HEK293 (cell line): ENCODE measurements around the gene MARVELD1.

ENCODE experiments used
- HOXA7 ChIP-seq: sonication (generic); formaldehyde crosslinking; IDR thresholded peaks from 2 replicates; pipeline ENCODE4 v1.8.1; 2022; ENCODE audit warnings: missing genetic modification reagents, borderline replicate concordance
- KLF7 ChIP-seq: fragments of 450-650 bp; formaldehyde crosslinking; IDR thresholded peaks from 2 replicates; pipeline ENCODE4 v1.5.1; 2016; ENCODE audit warnings: missing biosample characterization, missing genetic modification characterization, borderline replicate concordance
- ZNF292 ChIP-seq: fragments of 450-650 bp; formaldehyde crosslinking; IDR thresholded peaks from 2 replicates; pipeline ENCODE4 v1.5.1; 2016; ENCODE audit warnings: low read depth, missing biosample characterization, missing genetic modification characterization, borderline replicate concordance
- ZNF324 ChIP-seq: fragments of 450-650 bp; formaldehyde crosslinking; IDR thresholded peaks from 2 replicates; pipeline ENCODE4 v1.5.1; 2016; ENCODE audit warnings: missing biosample characterization, missing genetic modification characterization
- ZNF501 ChIP-seq: fragments of 450-650 bp; formaldehyde crosslinking; IDR thresholded peaks from 2 replicates; pipeline ENCODE4 v1.5.1; 2016; ENCODE audit warnings: missing biosample characterization, missing genetic modification characterization
- ZNF514 ChIP-seq: fragments of 450-650 bp; formaldehyde crosslinking; IDR thresholded peaks from 2 replicates; pipeline ENCODE4 v1.5.1; 2016; ENCODE audit warnings: missing biosample characterization, missing genetic modification characterization
- ZNF785 ChIP-seq: fragments of 450-650 bp; formaldehyde crosslinking; IDR thresholded peaks from 2 replicates; pipeline ENCODE4 v1.5.1; 2016; ENCODE audit warnings: missing biosample characterization, missing genetic modification characterization
- ZNF843 ChIP-seq: fragments of 450-650 bp; formaldehyde crosslinking; IDR thresholded peaks from 2 replicates; pipeline ENCODE4 v1.5.1; 2016; ENCODE audit warnings: missing biosample characterization, missing genetic modification characterization
- TF ChIP-seq, protein P1 (sequence below): fragments of 450-650 bp; formaldehyde crosslinking; IDR thresholded peaks from 2 replicates; pipeline ENCODE4 v1.5.1; 2016; ENCODE audit warnings: missing biosample characterization, missing genetic modification characterization
- TF ChIP-seq, protein P2 (sequence below): fragments of 450-650 bp; formaldehyde crosslinking; IDR thresholded peaks from 2 replicates; pipeline ENCODE4; 2016; ENCODE audit warnings: missing biosample characterization, missing genetic modification characterization
- TF ChIP-seq, protein P3 (sequence below): fragments of 450-650 bp; IDR thresholded peaks from 2 replicates; pipeline ENCODE4 v1.5.1; 2018; ENCODE audit warnings: missing biosample characterization, mild to moderate bottlenecking, missing genetic modification characterization
- TF ChIP-seq, protein P4 (sequence below): fragments of 450-650 bp; formaldehyde crosslinking; IDR thresholded peaks from 2 replicates; pipeline ENCODE4 v1.5.1; 2016; ENCODE audit warnings: missing biosample characterization, missing genetic modification characterization, borderline replicate concordance
- TF ChIP-seq, protein P5 (sequence below): fragments of 450-650 bp; formaldehyde crosslinking; IDR thresholded peaks from 2 replicates; pipeline ENCODE4 v1.5.1; 2016; ENCODE audit warnings: missing biosample characterization, missing genetic modification characterization

DNA sequence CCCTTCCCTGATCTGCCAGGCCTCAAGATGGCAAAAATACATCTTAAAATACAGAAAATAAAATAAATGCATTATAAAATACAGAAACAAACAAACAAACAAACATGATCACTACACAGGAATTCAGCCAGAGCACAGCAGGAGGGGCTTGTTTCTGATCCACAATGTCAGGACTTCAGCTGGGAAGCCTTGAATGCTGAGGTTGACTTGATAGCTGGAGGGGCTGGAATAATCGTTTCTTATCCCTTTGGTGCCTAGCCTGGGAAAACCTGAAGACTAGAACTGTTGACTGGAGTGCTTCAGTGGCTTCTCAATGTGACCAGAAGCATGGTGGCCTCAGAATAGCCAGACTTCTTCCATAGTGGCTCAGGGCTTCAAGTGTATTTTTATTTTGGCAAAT, 9.2 kb upstream of the MARVELD1 start:
- TF ChIP-seq ZNF324 (no peak), ZNF785 (tag by site-specific recombination) (no peak), ZNF843 (no peak), KLF7 (tag by site-specific recombination) (no peak), ZNF292 (no peak), ZNF501 (tag by site-specific recombination) (no peak), ZNF514 (tag by site-specific recombination) (no peak), HOXA7 (CRISPR knock-in tag) (no peak)
- TF ChIP-seq, protein P1, sequence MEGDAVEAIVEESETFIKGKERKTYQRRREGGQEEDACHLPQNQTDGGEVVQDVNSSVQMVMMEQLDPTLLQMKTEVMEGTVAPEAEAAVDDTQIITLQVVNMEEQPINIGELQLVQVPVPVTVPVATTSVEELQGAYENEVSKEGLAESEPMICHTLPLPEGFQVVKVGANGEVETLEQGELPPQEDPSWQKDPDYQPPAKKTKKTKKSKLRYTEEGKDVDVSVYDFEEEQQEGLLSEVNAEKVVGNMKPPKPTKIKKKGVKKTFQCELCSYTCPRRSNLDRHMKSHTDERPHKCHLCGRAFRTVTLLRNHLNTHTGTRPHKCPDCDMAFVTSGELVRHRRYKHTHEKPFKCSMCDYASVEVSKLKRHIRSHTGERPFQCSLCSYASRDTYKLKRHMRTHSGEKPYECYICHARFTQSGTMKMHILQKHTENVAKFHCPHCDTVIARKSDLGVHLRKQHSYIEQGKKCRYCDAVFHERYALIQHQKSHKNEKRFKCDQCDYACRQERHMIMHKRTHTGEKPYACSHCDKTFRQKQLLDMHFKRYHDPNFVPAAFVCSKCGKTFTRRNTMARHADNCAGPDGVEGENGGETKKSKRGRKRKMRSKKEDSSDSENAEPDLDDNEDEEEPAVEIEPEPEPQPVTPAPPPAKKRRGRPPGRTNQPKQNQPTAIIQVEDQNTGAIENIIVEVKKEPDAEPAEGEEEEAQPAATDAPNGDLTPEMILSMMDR (tag by site-specific recombination) = no peak
- TF ChIP-seq, protein P2, sequence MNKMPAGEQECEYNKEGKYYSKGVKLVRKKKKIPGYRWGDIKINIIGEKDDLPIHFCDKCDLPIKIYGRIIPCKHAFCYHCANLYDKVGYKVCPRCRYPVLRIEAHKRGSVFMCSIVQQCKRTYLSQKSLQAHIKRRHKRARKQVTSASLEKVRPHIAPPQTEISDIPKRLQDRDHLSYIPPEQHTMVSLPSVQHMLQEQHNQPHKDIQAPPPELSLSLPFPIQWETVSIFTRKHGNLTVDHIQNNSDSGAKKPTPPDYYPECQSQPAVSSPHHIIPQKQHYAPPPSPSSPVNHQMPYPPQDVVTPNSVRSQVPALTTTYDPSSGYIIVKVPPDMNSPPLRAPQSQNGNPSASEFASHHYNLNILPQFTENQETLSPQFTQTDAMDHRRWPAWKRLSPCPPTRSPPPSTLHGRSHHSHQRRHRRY (tag by site-specific recombination) = no peak
- TF ChIP-seq, protein P3, sequence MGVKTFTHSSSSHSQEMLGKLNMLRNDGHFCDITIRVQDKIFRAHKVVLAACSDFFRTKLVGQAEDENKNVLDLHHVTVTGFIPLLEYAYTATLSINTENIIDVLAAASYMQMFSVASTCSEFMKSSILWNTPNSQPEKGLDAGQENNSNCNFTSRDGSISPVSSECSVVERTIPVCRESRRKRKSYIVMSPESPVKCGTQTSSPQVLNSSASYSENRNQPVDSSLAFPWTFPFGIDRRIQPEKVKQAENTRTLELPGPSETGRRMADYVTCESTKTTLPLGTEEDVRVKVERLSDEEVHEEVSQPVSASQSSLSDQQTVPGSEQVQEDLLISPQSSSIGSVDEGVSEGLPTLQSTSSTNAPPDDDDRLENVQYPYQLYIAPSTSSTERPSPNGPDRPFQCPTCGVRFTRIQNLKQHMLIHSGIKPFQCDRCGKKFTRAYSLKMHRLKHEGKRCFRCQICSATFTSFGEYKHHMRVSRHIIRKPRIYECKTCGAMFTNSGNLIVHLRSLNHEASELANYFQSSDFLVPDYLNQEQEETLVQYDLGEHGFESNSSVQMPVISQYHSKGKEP = no peak
- TF ChIP-seq, protein P4, sequence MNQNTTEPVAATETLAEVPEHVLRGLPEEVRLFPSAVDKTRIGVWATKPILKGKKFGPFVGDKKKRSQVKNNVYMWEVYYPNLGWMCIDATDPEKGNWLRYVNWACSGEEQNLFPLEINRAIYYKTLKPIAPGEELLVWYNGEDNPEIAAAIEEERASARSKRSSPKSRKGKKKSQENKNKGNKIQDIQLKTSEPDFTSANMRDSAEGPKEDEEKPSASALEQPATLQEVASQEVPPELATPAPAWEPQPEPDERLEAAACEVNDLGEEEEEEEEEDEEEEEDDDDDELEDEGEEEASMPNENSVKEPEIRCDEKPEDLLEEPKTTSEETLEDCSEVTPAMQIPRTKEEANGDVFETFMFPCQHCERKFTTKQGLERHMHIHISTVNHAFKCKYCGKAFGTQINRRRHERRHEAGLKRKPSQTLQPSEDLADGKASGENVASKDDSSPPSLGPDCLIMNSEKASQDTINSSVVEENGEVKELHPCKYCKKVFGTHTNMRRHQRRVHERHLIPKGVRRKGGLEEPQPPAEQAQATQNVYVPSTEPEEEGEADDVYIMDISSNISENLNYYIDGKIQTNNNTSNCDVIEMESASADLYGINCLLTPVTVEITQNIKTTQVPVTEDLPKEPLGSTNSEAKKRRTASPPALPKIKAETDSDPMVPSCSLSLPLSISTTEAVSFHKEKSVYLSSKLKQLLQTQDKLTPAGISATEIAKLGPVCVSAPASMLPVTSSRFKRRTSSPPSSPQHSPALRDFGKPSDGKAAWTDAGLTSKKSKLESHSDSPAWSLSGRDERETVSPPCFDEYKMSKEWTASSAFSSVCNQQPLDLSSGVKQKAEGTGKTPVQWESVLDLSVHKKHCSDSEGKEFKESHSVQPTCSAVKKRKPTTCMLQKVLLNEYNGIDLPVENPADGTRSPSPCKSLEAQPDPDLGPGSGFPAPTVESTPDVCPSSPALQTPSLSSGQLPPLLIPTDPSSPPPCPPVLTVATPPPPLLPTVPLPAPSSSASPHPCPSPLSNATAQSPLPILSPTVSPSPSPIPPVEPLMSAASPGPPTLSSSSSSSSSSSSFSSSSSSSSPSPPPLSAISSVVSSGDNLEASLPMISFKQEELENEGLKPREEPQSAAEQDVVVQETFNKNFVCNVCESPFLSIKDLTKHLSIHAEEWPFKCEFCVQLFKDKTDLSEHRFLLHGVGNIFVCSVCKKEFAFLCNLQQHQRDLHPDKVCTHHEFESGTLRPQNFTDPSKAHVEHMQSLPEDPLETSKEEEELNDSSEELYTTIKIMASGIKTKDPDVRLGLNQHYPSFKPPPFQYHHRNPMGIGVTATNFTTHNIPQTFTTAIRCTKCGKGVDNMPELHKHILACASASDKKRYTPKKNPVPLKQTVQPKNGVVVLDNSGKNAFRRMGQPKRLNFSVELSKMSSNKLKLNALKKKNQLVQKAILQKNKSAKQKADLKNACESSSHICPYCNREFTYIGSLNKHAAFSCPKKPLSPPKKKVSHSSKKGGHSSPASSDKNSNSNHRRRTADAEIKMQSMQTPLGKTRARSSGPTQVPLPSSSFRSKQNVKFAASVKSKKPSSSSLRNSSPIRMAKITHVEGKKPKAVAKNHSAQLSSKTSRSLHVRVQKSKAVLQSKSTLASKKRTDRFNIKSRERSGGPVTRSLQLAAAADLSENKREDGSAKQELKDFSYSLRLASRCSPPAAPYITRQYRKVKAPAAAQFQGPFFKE (tag by site-specific recombination) = no peak
- TF ChIP-seq, protein P5, sequence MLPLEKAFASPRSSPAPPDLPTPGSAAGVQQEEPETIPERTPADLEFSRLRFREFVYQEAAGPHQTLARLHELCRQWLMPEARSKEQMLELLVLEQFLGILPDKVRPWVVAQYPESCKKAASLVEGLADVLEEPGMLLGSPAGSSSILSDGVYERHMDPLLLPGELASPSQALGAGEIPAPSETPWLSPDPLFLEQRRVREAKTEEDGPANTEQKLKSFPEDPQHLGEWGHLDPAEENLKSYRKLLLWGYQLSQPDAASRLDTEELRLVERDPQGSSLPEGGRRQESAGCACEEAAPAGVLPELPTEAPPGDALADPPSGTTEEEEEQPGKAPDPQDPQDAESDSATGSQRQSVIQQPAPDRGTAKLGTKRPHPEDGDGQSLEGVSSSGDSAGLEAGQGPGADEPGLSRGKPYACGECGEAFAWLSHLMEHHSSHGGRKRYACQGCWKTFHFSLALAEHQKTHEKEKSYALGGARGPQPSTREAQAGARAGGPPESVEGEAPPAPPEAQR = no peak
